Sigmoid colon (tissue), 4 donors: ENCODE results near the gene RFX3.

Source experiments
- CTCF ChIP-seq, 4 experiments: fragments of 450-650 bp in 3 of 4; fragments of 200-600 bp in 1 of 4; IDR thresholded peaks; one replicate each; pipeline ENCODE4 v1.5.1; 2016 to 2019; ENCODE audit warnings: antibody characterized with exemption in 4 of 4, mild to moderate bottlenecking in 3 of 4, moderate library complexity in 2 of 4
- POLR2A ChIP-seq, 2 donors: fragments of 450-650 bp; IDR thresholded peaks; one replicate each; pipeline ENCODE4 v1.6.1; 2016; ENCODE audit warnings: antibody characterized with exemption in 2 of 2, mild to moderate bottlenecking in 2 of 2, moderate library complexity in 2 of 2
- POLR2AphosphoS5 ChIP-seq, 4 donors: sonication (generic); formaldehyde crosslinking; IDR thresholded peaks; one replicate each; pipeline ENCODE4 v1.6.1; 2017; ENCODE audit warnings: antibody characterized with exemption in 4 of 4

GRCh38 chr9:3447143-3447542, 78.7 kb downstream of the RFX3 start:
- no peak for TF ChIP-seq POLR2AphosphoS5 (IDR thresholded peaks at IDR 0.05)
- TF ChIP-seq POLR2A (IDR thresholded peaks at IDR 0.05): no peak
- TF ChIP-seq CTCF (IDR thresholded peaks at IDR 0.05): no peak
